HepG2 (cell line): ENCODE measurements around the gene ANKRD60. TPM values are rescaled to one million over a fixed set of nuclear protein-coding genes. Genes with fewer than 3 reads are reported as not detected.

Experiments
- AGO1 ChIP-seq: fragments of 200-400 bp; formaldehyde crosslinking; IDR thresholded peaks from 2 replicates; pipeline ENCODE4 v1.6.1; 2017; ENCODE audit warnings: mild to moderate bottlenecking, low read depth, low read length, moderate library complexity; ENCODE audit not compliant: poor library complexity, severe bottlenecking
- ATM ChIP-seq: fragments of 450-650 bp; IDR thresholded peaks from 2 replicates; pipeline ENCODE4 v1.7.1; 2017; ENCODE audit warnings: mild to moderate bottlenecking, borderline replicate concordance
- KDM4B ChIP-seq: sonication (generic); formaldehyde crosslinking; IDR thresholded peaks from 2 replicates; pipeline ENCODE4 v1.4.0; 2020; ENCODE audit warnings: missing genetic modification reagents
- NPAS2 ChIP-seq: sonication (generic); formaldehyde crosslinking; IDR thresholded peaks from 2 replicates; pipeline ENCODE4 v1.8.0; 2022; ENCODE audit warnings: mild to moderate bottlenecking, missing genetic modification reagents, borderline replicate concordance
- TARDBP ChIP-seq: sonication (generic); formaldehyde crosslinking; IDR thresholded peaks from 2 replicates; pipeline ENCODE4 v1.8.0; 2022; ENCODE audit warnings: mild to moderate bottlenecking, missing genetic modification reagents
- TCF7L2 ChIP-seq: IDR thresholded peaks from 2 replicates; pipeline ENCODE4 v1.6.1; 2011; ENCODE audit warnings: mild to moderate bottlenecking, low read depth, low read length, moderate library complexity
- ZBTB1 ChIP-seq: sonication (generic); formaldehyde crosslinking; IDR thresholded peaks from 2 replicates; pipeline ENCODE4 v1.4.0; 2020; ENCODE audit warnings: missing genetic modification reagents, borderline replicate concordance
- ZNF577 ChIP-seq: sonication (generic); formaldehyde crosslinking; IDR thresholded peaks from 2 replicates; pipeline ENCODE4 v1.4.0; 2020; ENCODE audit warnings: mild to moderate bottlenecking, low read depth, missing genetic modification reagents, borderline replicate concordance
- ZNF724P ChIP-seq: sonication (generic); formaldehyde crosslinking; IDR thresholded peaks from 2 replicates; pipeline ENCODE4 v1.8.0; 2022; ENCODE audit warnings: missing genetic modification reagents, borderline replicate concordance
- ZNF775 ChIP-seq: sonication (generic); formaldehyde crosslinking; IDR thresholded peaks from 2 replicates; pipeline ENCODE4 v1.4.0; 2020; ENCODE audit warnings: missing genetic modification reagents, mild to moderate bottlenecking, moderate library complexity, borderline replicate concordance
- ZNF878 ChIP-seq: sonication (generic); formaldehyde crosslinking; IDR thresholded peaks from 2 replicates; pipeline ENCODE4 v1.8.1; 2023; ENCODE audit warnings: mild to moderate bottlenecking, missing genetic modification reagents, moderate library complexity
- polyA plus RNA-seq, 8 experiments: library from polyadenylated mRNA; depleted of rRNA in 3 of 8; stranded (reverse) in 7 of 8; unstranded in 1 of 8; fragments of >200 nt; fragmentation: Illumina TruSeq in 4 of 8; extraction: Trizol in 4 of 8; gene quantifications; 2 replicates each; pipeline versions ENCODE4 v1.2.1 to v1.2.3, GENCODE V29; 2011 to 2016; ENCODE audit warnings: low read depth in 4 of 8, missing spikeins in 1 of 8, mixed read lengths in 1 of 8; ENCODE audit not compliant: insufficient read depth in 1 of 8
- total RNA-seq, 5 experiments: library from RNA; depleted of rRNA; stranded (reverse); fragments of >200 nt; fragmentation: Illumina TruSeq; extraction: Trizol; gene quantifications; 2 replicates each; pipeline ENCODE4 v1.2.3, GENCODE V29; 2016; ENCODE audit warnings: low read depth in 1 of 5
- TF ChIP-seq, protein P1 (sequence below): sonication (generic); IDR thresholded peaks from 2 replicates; pipeline ENCODE4 v1.6.1; 2016; ENCODE audit warnings: low read depth, borderline replicate concordance
- TF ChIP-seq, protein P2 (sequence below): sonication (generic); formaldehyde crosslinking; IDR thresholded peaks from 2 replicates; pipeline ENCODE4 v1.5.0; 2020; ENCODE audit warnings: mild to moderate bottlenecking, missing genetic modification reagents, borderline replicate concordance
- TF ChIP-seq, protein P3 (sequence below): sonication (generic); formaldehyde crosslinking; IDR thresholded peaks from 2 replicates; pipeline ENCODE4 v1.4.0; 2020; ENCODE audit warnings: mild to moderate bottlenecking, missing genetic modification reagents
- TF ChIP-seq, protein P4 (sequence below): sonication (generic); formaldehyde crosslinking; IDR thresholded peaks from 2 replicates; pipeline ENCODE4 v1.4.0; 2020; ENCODE audit warnings: missing genetic modification reagents
- TF ChIP-seq, protein P5 (sequence below): IDR thresholded peaks from 2 replicates; pipeline ENCODE4 v1.6.1; 2016
- TF ChIP-seq, protein P6 (sequence below): sonication (generic); formaldehyde crosslinking; IDR thresholded peaks from 2 replicates; pipeline ENCODE4 v1.8.1; 2022; ENCODE audit warnings: mild to moderate bottlenecking, missing genetic modification reagents
- TF ChIP-seq, protein P7 (sequence below): IDR thresholded peaks from 2 replicates; pipeline ENCODE4 v1.6.1; 2012; ENCODE audit warnings: low read depth, low read length, improper control_type of control experiment

ANKRD60 gene
- total and polyA plus RNA-seq, 2 of the 13 experiments (the other 11 are each of a cell fraction or from before 2014, with no cell fraction given): not detected

DNA sequence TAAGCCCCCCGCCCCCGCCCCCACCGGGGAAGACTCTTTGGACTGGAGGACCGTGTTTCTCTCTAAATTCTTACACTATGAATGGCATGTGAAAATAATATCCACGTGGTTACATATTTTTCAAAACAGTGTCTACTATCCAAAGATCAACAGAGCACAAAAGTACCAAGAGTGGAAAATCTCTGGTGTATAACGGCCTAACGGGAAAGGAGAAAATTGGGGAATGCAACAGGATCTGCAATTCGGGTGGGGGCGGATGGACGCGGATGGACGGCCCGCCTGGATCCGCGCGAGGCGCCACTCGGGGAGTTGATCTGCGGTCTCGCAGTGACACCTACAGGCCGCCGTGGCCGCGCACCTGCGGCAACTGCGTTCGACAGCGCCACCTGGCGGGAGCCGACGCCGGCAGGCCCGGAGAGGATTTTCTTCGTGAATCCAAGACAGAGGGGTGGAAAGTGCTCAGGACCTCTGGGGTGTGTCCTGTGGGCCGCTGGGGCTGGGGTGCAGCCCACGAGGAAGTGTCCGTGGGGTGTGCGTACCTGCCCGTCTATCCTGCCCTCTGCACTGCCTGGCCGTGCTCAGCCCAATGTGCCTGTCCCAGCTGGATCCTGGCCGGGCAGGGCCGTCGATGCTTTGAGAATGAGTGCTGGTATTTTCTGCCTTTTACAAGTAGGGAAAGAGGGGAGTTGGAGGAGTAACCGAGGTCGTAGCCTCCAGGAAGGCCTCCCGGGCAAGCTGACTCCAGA lies 18.6 kb downstream of the ANKRD60 start (continued):
- TF ChIP-seq ZNF577 (CRISPR knock-in tag) (no peak), NPAS2 (CRISPR knock-in tag) (no peak), ZNF878 (CRISPR knock-in tag) (no peak), ATM (no peak), TARDBP (CRISPR knock-in tag) (no peak), TCF7L2 (no peak), ZBTB1 (CRISPR knock-in tag) (no peak), AGO1 (peak; percentile 82), ZNF724P (CRISPR knock-in tag) (no peak), ZNF775 (CRISPR knock-in tag) (no peak), KDM4B (CRISPR knock-in tag) (peak; percentile 71; the same call in 1 of the 2 replicates)
- TF ChIP-seq, protein P1, sequence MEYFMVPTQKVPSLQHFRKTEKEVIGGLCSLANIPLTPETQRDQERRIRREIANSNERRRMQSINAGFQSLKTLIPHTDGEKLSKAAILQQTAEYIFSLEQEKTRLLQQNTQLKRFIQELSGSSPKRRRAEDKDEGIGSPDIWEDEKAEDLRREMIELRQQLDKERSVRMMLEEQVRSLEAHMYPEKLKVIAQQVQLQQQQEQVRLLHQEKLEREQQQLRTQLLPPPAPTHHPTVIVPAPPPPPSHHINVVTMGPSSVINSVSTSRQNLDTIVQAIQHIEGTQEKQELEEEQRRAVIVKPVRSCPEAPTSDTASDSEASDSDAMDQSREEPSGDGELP: peak; percentile 34; the same call in 1 of the 2 replicates
- TF ChIP-seq, protein P2, sequence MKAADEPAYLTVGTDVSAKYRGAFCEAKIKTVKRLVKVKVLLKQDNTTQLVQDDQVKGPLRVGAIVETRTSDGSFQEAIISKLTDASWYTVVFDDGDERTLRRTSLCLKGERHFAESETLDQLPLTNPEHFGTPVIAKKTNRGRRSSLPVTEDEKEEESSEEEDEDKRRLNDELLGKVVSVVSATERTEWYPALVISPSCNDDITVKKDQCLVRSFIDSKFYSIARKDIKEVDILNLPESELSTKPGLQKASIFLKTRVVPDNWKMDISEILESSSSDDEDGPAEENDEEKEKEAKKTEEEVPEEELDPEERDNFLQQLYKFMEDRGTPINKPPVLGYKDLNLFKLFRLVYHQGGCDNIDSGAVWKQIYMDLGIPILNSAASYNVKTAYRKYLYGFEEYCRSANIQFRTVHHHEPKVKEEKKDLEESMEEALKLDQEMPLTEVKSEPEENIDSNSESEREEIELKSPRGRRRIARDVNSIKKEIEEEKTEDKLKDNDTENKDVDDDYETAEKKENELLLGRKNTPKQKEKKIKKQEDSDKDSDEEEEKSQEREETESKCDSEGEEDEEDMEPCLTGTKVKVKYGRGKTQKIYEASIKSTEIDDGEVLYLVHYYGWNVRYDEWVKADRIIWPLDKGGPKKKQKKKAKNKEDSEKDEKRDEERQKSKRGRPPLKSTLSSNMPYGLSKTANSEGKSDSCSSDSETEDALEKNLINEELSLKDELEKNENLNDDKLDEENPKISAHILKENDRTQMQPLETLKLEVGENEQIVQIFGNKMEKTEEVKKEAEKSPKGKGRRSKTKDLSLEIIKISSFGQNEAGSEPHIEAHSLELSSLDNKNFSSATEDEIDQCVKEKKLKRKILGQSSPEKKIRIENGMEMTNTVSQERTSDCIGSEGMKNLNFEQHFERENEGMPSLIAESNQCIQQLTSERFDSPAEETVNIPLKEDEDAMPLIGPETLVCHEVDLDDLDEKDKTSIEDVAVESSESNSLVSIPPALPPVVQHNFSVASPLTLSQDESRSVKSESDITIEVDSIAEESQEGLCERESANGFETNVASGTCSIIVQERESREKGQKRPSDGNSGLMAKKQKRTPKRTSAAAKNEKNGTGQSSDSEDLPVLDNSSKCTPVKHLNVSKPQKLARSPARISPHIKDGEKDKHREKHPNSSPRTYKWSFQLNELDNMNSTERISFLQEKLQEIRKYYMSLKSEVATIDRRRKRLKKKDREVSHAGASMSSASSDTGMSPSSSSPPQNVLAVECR (CRISPR knock-in tag): no peak; the same call in 1 of the 2 replicates
- TF ChIP-seq, protein P3, sequence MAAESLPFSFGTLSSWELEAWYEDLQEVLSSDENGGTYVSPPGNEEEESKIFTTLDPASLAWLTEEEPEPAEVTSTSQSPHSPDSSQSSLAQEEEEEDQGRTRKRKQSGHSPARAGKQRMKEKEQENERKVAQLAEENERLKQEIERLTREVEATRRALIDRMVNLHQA (CRISPR knock-in tag): no peak
- TF ChIP-seq, protein P4, sequence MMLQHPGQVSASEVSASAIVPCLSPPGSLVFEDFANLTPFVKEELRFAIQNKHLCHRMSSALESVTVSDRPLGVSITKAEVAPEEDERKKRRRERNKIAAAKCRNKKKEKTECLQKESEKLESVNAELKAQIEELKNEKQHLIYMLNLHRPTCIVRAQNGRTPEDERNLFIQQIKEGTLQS (CRISPR knock-in tag): 0 out of 2 replicates have a peak, but pooled peaks have one; percentile 47
- TF ChIP-seq, protein P5, sequence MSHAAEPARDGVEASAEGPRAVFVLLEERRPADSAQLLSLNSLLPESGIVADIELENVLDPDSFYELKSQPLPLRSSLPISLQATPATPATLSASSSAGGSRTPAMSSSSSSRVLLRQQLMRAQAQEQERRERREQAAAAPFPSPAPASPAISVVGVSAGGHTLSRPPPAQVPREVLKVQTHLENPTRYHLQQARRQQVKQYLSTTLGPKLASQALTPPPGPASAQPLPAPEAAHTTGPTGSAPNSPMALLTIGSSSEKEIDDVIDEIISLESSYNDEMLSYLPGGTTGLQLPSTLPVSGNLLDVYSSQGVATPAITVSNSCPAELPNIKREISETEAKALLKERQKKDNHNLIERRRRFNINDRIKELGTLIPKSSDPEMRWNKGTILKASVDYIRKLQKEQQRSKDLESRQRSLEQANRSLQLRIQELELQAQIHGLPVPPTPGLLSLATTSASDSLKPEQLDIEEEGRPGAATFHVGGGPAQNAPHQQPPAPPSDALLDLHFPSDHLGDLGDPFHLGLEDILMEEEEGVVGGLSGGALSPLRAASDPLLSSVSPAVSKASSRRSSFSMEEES: no peak; the same call in 1 of the 2 replicates
- TF ChIP-seq, protein P6, sequence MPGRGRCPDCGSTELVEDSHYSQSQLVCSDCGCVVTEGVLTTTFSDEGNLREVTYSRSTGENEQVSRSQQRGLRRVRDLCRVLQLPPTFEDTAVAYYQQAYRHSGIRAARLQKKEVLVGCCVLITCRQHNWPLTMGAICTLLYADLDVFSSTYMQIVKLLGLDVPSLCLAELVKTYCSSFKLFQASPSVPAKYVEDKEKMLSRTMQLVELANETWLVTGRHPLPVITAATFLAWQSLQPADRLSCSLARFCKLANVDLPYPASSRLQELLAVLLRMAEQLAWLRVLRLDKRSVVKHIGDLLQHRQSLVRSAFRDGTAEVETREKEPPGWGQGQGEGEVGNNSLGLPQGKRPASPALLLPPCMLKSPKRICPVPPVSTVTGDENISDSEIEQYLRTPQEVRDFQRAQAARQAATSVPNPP: no peak
- TF ChIP-seq, protein P7, sequence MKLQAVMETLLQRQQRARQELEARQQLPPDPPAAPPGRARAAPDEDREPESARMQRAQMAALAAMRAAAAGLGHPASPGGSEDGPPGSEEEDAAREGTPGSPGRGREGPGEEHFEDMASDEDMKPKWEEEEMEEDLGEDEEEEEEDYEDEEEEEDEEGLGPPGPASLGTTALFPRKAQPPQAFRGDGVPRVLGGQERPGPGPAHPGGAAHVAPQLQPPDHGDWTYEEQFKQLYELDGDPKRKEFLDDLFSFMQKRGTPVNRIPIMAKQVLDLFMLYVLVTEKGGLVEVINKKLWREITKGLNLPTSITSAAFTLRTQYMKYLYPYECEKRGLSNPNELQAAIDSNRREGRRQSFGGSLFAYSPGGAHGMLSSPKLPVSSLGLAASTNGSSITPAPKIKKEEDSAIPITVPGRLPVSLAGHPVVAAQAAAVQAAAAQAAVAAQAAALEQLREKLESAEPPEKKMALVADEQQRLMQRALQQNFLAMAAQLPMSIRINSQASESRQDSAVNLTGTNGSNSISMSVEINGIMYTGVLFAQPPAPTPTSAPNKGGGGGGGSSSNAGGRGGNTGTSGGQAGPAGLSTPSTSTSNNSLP: peak; percentile 68; the same call in 1 of the 2 replicates
